Endothelial cell of umbilical vein (primary cell): Measurements from ENCODE around the gene EXT2. TPM values are rescaled to one million over a fixed set of nuclear protein-coding genes. Genes with fewer than 3 reads are reported as not detected.

Experiments used
- BruUV-seq: library from RNA; stranded (reverse); fragments of 400-500 nt; replicated peaks from 2 replicates; lab custom pipeline; 2021; lab: Mats Ljungman, UMichigan
- CTCF ChIA-PET: fragments of 300-600, 350-600 bp; sonication (Branson Sonifier 250); formaldehyde crosslinking; loops from one replicate; lab custom pipeline; 2021; ENCODE audit warnings: antibody characterized with exemption, inconsistent platforms; lab: Charles Lee
- POLR2A ChIA-PET: fragments of 300-600, 350-600 bp; sonication (Branson Sonifier 250); formaldehyde crosslinking; loops from one replicate; lab custom pipeline; 2021; ENCODE audit warnings: antibody characterized with exemption, inconsistent platforms; lab: Charles Lee
- DNase-seq: peaks from one replicate; pipeline ENCODE4 v3.0.0-alpha.2; 2011; ENCODE audit warnings: low read depth, low spot score
- FAIRE-seq: peaks from 2 replicates; lab custom pipeline; 2011; peaks lifted over from hg19 to GRCh38; lab: Jason Lieb, UNC
- H2AFZ ChIP-seq: 2 replicates; pipeline ENCODE4 v1.6.0; 2012; ENCODE audit warnings: low read depth, low read length, control low read depth, inconsistent platforms
- H3K27ac ChIP-seq: 2 replicates; pipeline ENCODE4 v1.5.1; 2011; ENCODE audit warnings: low read depth, mild to moderate bottlenecking, control low read depth, low read length, moderate library complexity; ENCODE audit not compliant: insufficient read depth
- H3K27me3 ChIP-seq, 2 experiments: 2 replicates each; pipeline versions ENCODE4 v1.6.0 to v1.6.1; 2011; ENCODE audit warnings: low read length in 2 of 2, mixed read lengths in 1 of 2; ENCODE audit not compliant: control insufficient read depth in 2 of 2, insufficient read depth in 2 of 2
- H3K36me3 ChIP-seq, 2 experiments: 2 replicates in 1 of 2; 3 replicates in 1 of 2; pipeline ENCODE4 v1.5.1; 2011; ENCODE audit warnings: low read length in 2 of 2, mild to moderate bottlenecking in 1 of 2, moderate library complexity in 1 of 2; ENCODE audit not compliant: control insufficient read depth in 2 of 2, insufficient read depth in 2 of 2; ENCODE audit errors: extremely low read depth in 1 of 2
- H3K4me1 ChIP-seq: 3 replicates; pipeline ENCODE4 v1.5.1; 2011; ENCODE audit warnings: mild to moderate bottlenecking, low read length; ENCODE audit not compliant: control insufficient read depth, insufficient read depth; ENCODE audit errors: extremely low read depth
- H3K4me2 ChIP-seq: 2 replicates; pipeline ENCODE4 v1.6.1; 2011; ENCODE audit warnings: low read length, control low read depth, mixed read lengths; ENCODE audit not compliant: insufficient read depth
- H3K4me3 ChIP-seq, 3 experiments: fragments of 200-600 bp in 1 of 3; sonication (generic), shearing (Covaris generic) in 1 of 3; replicated peaks in 1 of 3; 2 replicates each; pipeline ENCODE4 v1.5.1; 2011 to 2016; ENCODE audit warnings: control low read depth in 3 of 3, low read length in 3 of 3, mild to moderate bottlenecking in 2 of 3, inconsistent platforms in 1 of 3, low read depth in 1 of 3, moderate library complexity in 1 of 3; ENCODE audit not compliant: insufficient read depth in 1 of 3
- H3K79me2 ChIP-seq: 2 replicates; pipeline ENCODE4 v1.6.0; 2012; ENCODE audit warnings: low read length, inconsistent platforms; ENCODE audit not compliant: control insufficient read depth, insufficient read depth
- H3K9ac ChIP-seq: replicated peaks from 2 replicates; pipeline ENCODE3; 2011; ENCODE audit warnings: low read length, control low read depth; ENCODE audit not compliant: insufficient read depth; ENCODE audit errors: extremely low read depth
- H3K9me1 ChIP-seq: replicated peaks from 3 replicates; pipeline ENCODE4 v1.6.0; 2011; ENCODE audit warnings: mild to moderate bottlenecking, low read length; ENCODE audit not compliant: control insufficient read depth, insufficient read depth; ENCODE audit errors: extremely low read depth
- H3K9me3 ChIP-seq: replicated peaks from 2 replicates; pipeline ENCODE4 v1.5.1; 2012; ENCODE audit warnings: low read length, inconsistent platforms; ENCODE audit not compliant: control insufficient read depth, insufficient read depth
- H4K20me1 ChIP-seq: replicated peaks from 2 replicates; pipeline ENCODE3; 2011; ENCODE audit warnings: mild to moderate bottlenecking, low read length; ENCODE audit not compliant: control insufficient read depth, insufficient read depth; ENCODE audit errors: extremely low read depth
- CTCF ChIP-seq, 2 donors: IDR thresholded peaks; 1 replicate in 1 of 2; 2 replicates in 1 of 2; pipeline ENCODE4 v1.5.1; 2011; ENCODE audit warnings: low read length in 2 of 2, mild to moderate bottlenecking in 2 of 2, moderate library complexity in 2 of 2, control low read depth in 1 of 2, inconsistent platforms in 1 of 2, low read depth in 1 of 2; ENCODE audit not compliant: insufficient read depth in 1 of 2; ENCODE audit errors: extremely low read depth in 1 of 2
- EZH2 ChIP-seq: IDR thresholded peaks from 2 replicates; pipeline ENCODE4 v1.6.1; 2012; ENCODE audit warnings: borderline replicate concordance, low read depth, mild to moderate bottlenecking, moderate library complexity, low read length, inconsistent platforms; ENCODE audit not compliant: severe bottlenecking
- FOS ChIP-seq: IDR thresholded peaks from 2 replicates; pipeline ENCODE4 v1.6.1; 2011; ENCODE audit warnings: mild to moderate bottlenecking, low read length, moderate library complexity, borderline replicate concordance; ENCODE audit not compliant: insufficient read depth
- GATA2 ChIP-seq: IDR thresholded peaks from 2 replicates; pipeline ENCODE4 v1.7.0; 2011; ENCODE audit warnings: low read depth, mild to moderate bottlenecking, moderate library complexity, mixed read lengths, low read length; ENCODE audit not compliant: insufficient read length, insufficient read depth
- JUN ChIP-seq: IDR thresholded peaks from 2 replicates; pipeline ENCODE4 v1.6.1; 2011; ENCODE audit warnings: borderline replicate concordance, low read depth; ENCODE audit not compliant: insufficient read length, insufficient read depth
- MAX ChIP-seq: IDR thresholded peaks from 2 replicates; pipeline ENCODE4 v1.6.1; 2011; ENCODE audit not compliant: insufficient read depth, insufficient read length
- MYC ChIP-seq: IDR thresholded peaks from one replicate; pipeline ENCODE4 v1.6.1; 2011; ENCODE audit warnings: mild to moderate bottlenecking, low read depth, low read length
- POLR2A ChIP-seq: IDR thresholded peaks from 2 replicates; pipeline ENCODE4 v1.6.1; 2012; ENCODE audit warnings: low read depth, mild to moderate bottlenecking, control low read depth, low read length
- POLR2AphosphoS5 ChIP-seq: IDR thresholded peaks from 2 replicates; pipeline ENCODE4 v1.6.1; 2012; ENCODE audit warnings: low read depth, mild to moderate bottlenecking, control low read depth, low read length, moderate library complexity; ENCODE audit not compliant: insufficient read depth
- dilution Hi-C: fragments of 300-500 bp; cut with MboI; formaldehyde crosslinking; loops from one replicate; pipeline ENCODE4 v1.15.0; 2019; ENCODE audit warnings: low sequenced_read_pairs; ENCODE audit not compliant: extremely low pct_ligation_motif_present
- intact Hi-C: fragments of 100-400 bp; cut with micrococcal nuclease; formaldehyde crosslinking; loops from one replicate; pipeline ENCODE4 v1.10.0; 2022
- polyA plus RNA-seq, 4 experiments: library from polyadenylated mRNA; depleted of rRNA in 3 of 4; stranded (reverse) in 3 of 4; unstranded in 1 of 4; fragments of >200 nt; gene quantifications; 2 replicates each; pipeline versions ENCODE4 v1.2.1 to v1.2.3, GENCODE V29; 2011 to 2012; ENCODE audit warnings: missing spikeins in 1 of 4
- total RNA-seq: library from RNA; stranded (reverse); gene quantifications from 2 replicates; pipeline ENCODE4 v1.2.3, GENCODE V29; 2021

EXT2 gene
- total and polyA plus RNA-seq, 2 donors (not counting 3 experiments of a cell fraction or from before 2014, with no cell fraction given), result 50.9 to 60.3 TPM

- Histone ChIP-seq H3K79me2 (no peaks in the 10 kb centered on the region), H3K4me1 (peaks cover 4% of the 10 kb centered on the region), H3K4me3 (no peak overlapping the region), H3K9me3 (no peaks in the 10 kb centered on the region), H3K27ac (no peak overlapping the region), H3K36me3 (no peaks in the 10 kb centered on the region), H4K20me1 (no peaks in the 10 kb centered on the region), H3K9me1 (no peaks in the 10 kb centered on the region), H2AFZ (no peak overlapping the region), H3K9ac (no peak overlapping the region), H3K27me3 (no peaks in the 10 kb centered on the region), H3K4me2 (no peak overlapping the region)
- no peak for DNase-seq
- FAIRE-seq, result no peak
- no peak for TF ChIP-seq POLR2A
- no peak for TF ChIP-seq MAX
- no peak for TF ChIP-seq CTCF (IDR thresholded peaks at IDR 0.05; ENCODE audit: extremely low read depth in 1 of 2, insufficient read depth in 1 of 2, low read depth in 1 of 2, low read length in 2 of 2)
- TF ChIP-seq EZH2, result no peak
- no peak for TF ChIP-seq GATA2
- TF ChIP-seq FOS, result no peak
- no peak for TF ChIP-seq JUN
- TF ChIP-seq MYC, result no peak
- TF ChIP-seq POLR2AphosphoS5, result no peak
- ChIA-PET CTCF (no interaction called here), POLR2A (no interaction called here)
- no TSS peak for BruUV-seq
- intact Hi-C loops (no loop called here), dilution Hi-C loops (no loop called here)
These were observed 108.0 kb downstream of the EXT2 start for GRCh38 chr11:44203270-44204043.
